Uterus (tissue), 4 donors: ENCODE measurements around the gene GABBR1. TPM values are rescaled to one million over a fixed set of nuclear protein-coding genes. Genes with fewer than 3 reads are reported as not detected.

ENCODE experiments used
- DNase-seq, 2 donors: peaks; one replicate each; pipeline ENCODE4 v3.0.0-alpha.2; 2019 to 2020
- H3K27ac ChIP-seq, 2 donors: fragments of 200-600 bp; sonication (generic); 1 replicate in 1 of 2; 2 replicates in 1 of 2; pipeline ENCODE4 v1.5.1; 2016 to 2018
- H3K27me3 ChIP-seq, 2 donors: fragments of 200-600 bp; sonication (generic); one replicate each; pipeline ENCODE4 v1.5.1; 2018 to 2019; ENCODE audit warnings: control low read depth in 1 of 2
- H3K36me3 ChIP-seq, 2 donors: fragments of 200-600 bp; sonication (generic); one replicate each; pipeline ENCODE4 v1.5.1; 2019; ENCODE audit warnings: control low read depth in 1 of 2
- H3K4me1 ChIP-seq, 2 donors: fragments of 200-600 bp; sonication (generic); one replicate each; pipeline ENCODE4 v1.5.1; 2018 to 2019; ENCODE audit warnings: control low read depth in 1 of 2
- H3K4me3 ChIP-seq, 2 donors: fragments of 200-600 bp; sonication (generic); 1 replicate in 1 of 2; 2 replicates in 1 of 2; pipeline ENCODE4 v1.5.1; 2018 to 2019; ENCODE audit warnings: mild to moderate bottlenecking in 1 of 2
- H3K9me3 ChIP-seq, 2 donors: fragments of 200-600 bp; sonication (generic); one replicate each; pipeline ENCODE4 v1.5.1; 2019; ENCODE audit warnings: control low read depth in 1 of 2
- CTCF ChIP-seq, 4 experiments: fragments of 200-600 bp in 2 of 4; fragments of 450-650 bp in 2 of 4; sonication (generic) in 2 of 4; IDR thresholded peaks; one replicate each; pipeline ENCODE4 v1.5.1; 2016 to 2019; ENCODE audit warnings: antibody characterized with exemption in 4 of 4, mild to moderate bottlenecking in 2 of 4, moderate library complexity in 1 of 4
- POLR2A ChIP-seq, 2 donors: fragments of 450-650 bp; IDR thresholded peaks; one replicate each; pipeline ENCODE4 v1.6.1; 2016; ENCODE audit warnings: antibody characterized with exemption in 2 of 2, mild to moderate bottlenecking in 1 of 2, moderate library complexity in 1 of 2
- intact Hi-C: fragments of 100-400 bp; cut with DNase I; formaldehyde crosslinking; loops from one replicate; pipeline ENCODE4 v1.15.1; 2023; ENCODE audit warnings: low total_unique reads
- total RNA-seq, 4 donors: library from RNA; depleted of rRNA in 3 of 4; stranded (reverse); fragments of >200 nt in 3 of 4; gene quantifications; one replicate each; pipeline versions ENCODE4 v1.1.0 to v1.2.4, GENCODE V29; 2014 to 2023
- donor health status: DM: yes; HTN: yes; CAD: no.

Gene GABBR1
- total RNA-seq, 4 donors from 2014 or later, result 29.4 to 184 (median 44.6) TPM

- intact Hi-C loops, result no loop called here
- Histone ChIP-seq H3K36me3 (no peaks in the 10 kb centered on the region), H3K4me3 (no peak overlapping the region), H3K27me3 (no peaks in the 10 kb centered on the region), H3K4me1 (no peaks in the 10 kb centered on the region), H3K9me3 (no peaks in the 10 kb centered on the region), H3K27ac (no peak overlapping the region)
- no peak for TF ChIP-seq CTCF (IDR thresholded peaks at IDR 0.05)
- no peak for TF ChIP-seq POLR2A (IDR thresholded peaks at IDR 0.05)
- no peak for DNase-seq
These were observed 13.3 kb downstream of the GABBR1 start for GRCh38 chr6:29619578-29620160.

GRCh38 chr6:29617782-29618554, 15.0 kb downstream of the GABBR1 start:
- intact Hi-C loops, result no loop called here
- H3K36me3 ChIP-seq, result no peaks in the 10 kb centered on the region
- H3K27ac ChIP-seq, result no peak overlapping the region
- H3K27me3 ChIP-seq, result no peaks in the 10 kb centered on the region
- no peak overlapping the region for H3K4me3 ChIP-seq
- H3K4me1 ChIP-seq, result no peaks in the 10 kb centered on the region
- H3K9me3 ChIP-seq, result no peaks in the 10 kb centered on the region
- no peak for DNase-seq
- TF ChIP-seq POLR2A (IDR thresholded peaks at IDR 0.05), result no peak
- TF ChIP-seq CTCF (IDR thresholded peaks at IDR 0.05), result peak in 1 of 4 experiments; percentile 5

- no peaks in the 10 kb centered on the region for H3K9me3 ChIP-seq
- no peak overlapping the region for H3K27ac ChIP-seq
- TF ChIP-seq CTCF (IDR thresholded peaks at IDR 0.05), result no peak
- no peak for TF ChIP-seq POLR2A (IDR thresholded peaks at IDR 0.05)
- intact Hi-C loops, result no loop called here
- no peaks in the 10 kb centered on the region for H3K27me3 ChIP-seq
- no peak overlapping the region for H3K4me3 ChIP-seq
- DNase-seq, result no peak
- H3K4me1 ChIP-seq, result no peaks in the 10 kb centered on the region
- no peaks in the 10 kb centered on the region for H3K36me3 ChIP-seq
These were observed 21.6 kb downstream of the GABBR1 start for GRCh38 chr6:29611426-29611825.

- intact Hi-C loops, result no loop called here
- no peaks in the 10 kb centered on the region for H3K36me3 ChIP-seq
- TF ChIP-seq POLR2A (IDR thresholded peaks at IDR 0.05) (no peak), CTCF (IDR thresholded peaks at IDR 0.05) (no peak)
These were observed 22.4 kb downstream of the GABBR1 start for GRCh38 chr6:29610540-29610939.

GRCh38 chr6:29608131-29608530, 24.9 kb downstream of the GABBR1 start:
- Histone ChIP-seq H3K27ac (no peak overlapping the region), H3K9me3 (no peaks in the 10 kb centered on the region), H3K4me1 (no peaks in the 10 kb centered on the region), H3K36me3 (no peaks in the 10 kb centered on the region), H3K27me3 (no peaks in the 10 kb centered on the region), H3K4me3 (no peak overlapping the region)
- DNase-seq, result no peak
- TF ChIP-seq POLR2A (IDR thresholded peaks at IDR 0.05) (no peak), CTCF (IDR thresholded peaks at IDR 0.05) (no peak)
- intact Hi-C loops, result no loop called here

More at GRCh38 chr6:29610540-29610939, 22.4 kb downstream of the GABBR1 start:
- Histone ChIP-seq H3K4me3 (no peak overlapping the region), H3K9me3 (no peaks in the 10 kb centered on the region), H3K27me3 (no peaks in the 10 kb centered on the region), H3K27ac (no peak overlapping the region), H3K4me1 (no peaks in the 10 kb centered on the region)
- DNase-seq, result no peak
